Right lobe of liver (tissue), 6 donors: ENCODE measurements around the gene NLRP12. TPM values are rescaled to one million over a fixed set of nuclear protein-coding genes. Genes with fewer than 3 reads are reported as not detected.

Experiments
- ATAC-seq, 4 donors: fragments of 200-7000 bp; cut with Tn5 transposase; one replicate each; pipeline ENCODE4 v1.9.1; 2020; ENCODE audit warnings: mild to moderate bottlenecking in 4 of 4, moderate library complexity in 4 of 4
- DNase-seq, 3 donors: peaks; one replicate each; pipeline ENCODE4 v3.0.0-alpha.2; 2020
- H3K27ac ChIP-seq, 3 donors: fragments of 200-600 bp; one replicate each; pipeline ENCODE4 v1.8.0; 2022
- H3K27me3 ChIP-seq, 2 donors: fragments of 200-600 bp; one replicate each; pipeline ENCODE4 v1.8.0; 2022
- H3K36me3 ChIP-seq, 4 donors: fragments of 200-600 bp; sonication (generic) in 1 of 4; one replicate each; pipeline versions ENCODE4 v1.5.1 to v1.8.0; 2017 to 2022; ENCODE audit warnings: control low read depth in 1 of 4
- H3K4me1 ChIP-seq, 4 donors: fragments of 200-600 bp; sonication (generic) in 1 of 4; one replicate each; pipeline versions ENCODE4 v1.5.1 to v1.8.0; 2017 to 2022; ENCODE audit warnings: control low read depth in 1 of 4
- H3K4me3 ChIP-seq, 3 donors: fragments of 200-600 bp; one replicate each; pipeline ENCODE4 v1.8.0; 2022
- H3K9me3 ChIP-seq, 4 donors: fragments of 200-600 bp; sonication (generic) in 1 of 4; one replicate each; pipeline versions ENCODE4 v1.5.1 to v1.8.0; 2017 to 2022; ENCODE audit warnings: control low read depth in 1 of 4
- CTCF ChIP-seq, 4 donors: fragments of 200-600 bp in 3 of 4; fragments of 450-650 bp in 1 of 4; IDR thresholded peaks; one replicate each; pipeline versions ENCODE4 v1.5.1 to v1.8.0; 2016 to 2022; ENCODE audit warnings: antibody characterized with exemption in 4 of 4, mild to moderate bottlenecking in 2 of 4
- POLR2A ChIP-seq: fragments of 450-650 bp; IDR thresholded peaks from one replicate; pipeline ENCODE4 v1.6.1; 2017; ENCODE audit warnings: antibody characterized with exemption, mild to moderate bottlenecking
- WGBS: methylation state at CpG from one replicate; pipeline ENCODE4 v1.1.6; 2018; ENCODE audit warnings: low coverage, low lambda C conversion rate; ENCODE audit not compliant: insufficient coverage; ENCODE audit errors: missing lambda C conversion rate; 5-methylcytosine and 5-hydroxymethylcytosine counted together
- intact Hi-C, 2 donors: fragments of 100-400 bp; cut with DNase I; formaldehyde crosslinking; loops; one replicate each; pipeline versions ENCODE4 v1.11.2 to v1.14.1; 2022
- total RNA-seq, 6 experiments: library from RNA; depleted of rRNA in 2 of 6; stranded (reverse); fragments of >200 nt in 2 of 6; fragmentation: NEBNext Ultra II Directional in 3 of 6; extraction: Animal tissue kit (Norgen Biotek cat#: 25700) in 3 of 6; gene quantifications; one replicate each; pipeline versions ENCODE4 v1.1.0 to v1.2.4, GENCODE V29; 2016 to 2023
- donor health status: DM: no; HTN: yes; CAD: no.
- donor health status: DM: no; HTN: no; CAD: no.
- donor health status: DM: no; HTN: no; CAD: no.
- donor health status: DM: no; HTN: yes; CAD: no.
- donor health status: DM: no; HTN: yes; CAD: no.

The NLRP12 gene
- total RNA-seq, 6 experiments from 2014 or later = 0.20 to 0.56 (median 0.34) TPM

- intact Hi-C loops = no loop called here
- 6% methylated on average over 8 of the region's 10 CpGs for WGBS
- peak; percentile 100 for ATAC-seq
- peak; percentile 82 to 85 (median 84) for DNase-seq
- TF ChIP-seq POLR2A (no peak), CTCF (IDR thresholded peaks at IDR 0.05) (peak; percentile 97 to 100 (median 99))
- Histone ChIP-seq H3K4me1 (no peaks in the 10 kb centered on the region), H3K27me3 (no peaks in the 10 kb centered on the region), H3K36me3 (no peaks in the 10 kb centered on the region), H3K9me3 (no peaks in the 10 kb centered on the region), H3K27ac (no peak overlapping the region), H3K4me3 (no peak overlapping the region)
Measured at GRCh38 chr19:53792721-53793433, 31.2 kb downstream of the NLRP12 start.

GRCh38 chr19:53789708-53790678, 34.1 kb downstream of the NLRP12 start:
- 73% methylated on average over 14 of the region's 21 CpGs for WGBS
- DNase-seq (no peak), ATAC-seq (no peak)
- H3K9me3 ChIP-seq = no peaks in the 10 kb centered on the region
- H3K4me3 ChIP-seq = no peak overlapping the region
- no peaks in the 10 kb centered on the region for H3K36me3 ChIP-seq
- intact Hi-C loops = no loop called here
- no peak overlapping the region for H3K27ac ChIP-seq
- TF ChIP-seq CTCF (IDR thresholded peaks at IDR 0.05) = no peak
- TF ChIP-seq POLR2A = no peak
- no peaks in the 10 kb centered on the region for H3K27me3 ChIP-seq
- H3K4me1 ChIP-seq = no peaks in the 10 kb centered on the region

- Histone ChIP-seq H3K27ac (no peak overlapping the region), H3K36me3 (no peaks in the 10 kb centered on the region), H3K27me3 (no peaks in the 10 kb centered on the region), H3K4me1 (no peaks in the 10 kb centered on the region), H3K9me3 (no peaks in the 10 kb centered on the region), H3K4me3 (no peak overlapping the region)
- no peak for ATAC-seq
- 79% methylated on average over 15 of the region's 15 CpGs for WGBS
- intact Hi-C loops = no loop called here
- no peak for DNase-seq
- TF ChIP-seq CTCF (IDR thresholded peaks at IDR 0.05) = no peak
- no peak for TF ChIP-seq POLR2A
Measured at GRCh38 chr19:53787266-53787665, 36.8 kb downstream of the NLRP12 start.

DNA sequence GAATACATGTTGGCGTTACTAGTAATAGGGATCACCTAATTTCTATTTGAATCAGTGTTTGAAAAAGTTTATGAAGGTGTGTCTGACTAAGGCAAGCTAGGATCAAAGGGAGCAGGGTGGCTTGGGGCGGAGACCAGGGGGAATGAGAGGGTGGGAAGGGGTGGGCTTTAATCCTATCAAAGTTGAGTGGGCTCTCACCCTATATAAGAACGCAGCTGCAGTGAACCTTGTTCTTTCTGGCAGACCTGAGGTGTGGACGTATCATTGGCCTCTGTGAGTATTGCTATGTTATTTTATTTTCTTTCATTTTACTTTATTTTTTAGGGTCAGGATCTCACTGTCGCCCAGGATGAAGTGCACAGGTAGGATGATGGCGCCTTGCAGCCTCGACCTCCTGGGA, 37.4 kb downstream of the NLRP12 start:
- no peak for TF ChIP-seq CTCF (IDR thresholded peaks at IDR 0.05)
- TF ChIP-seq POLR2A = no peak
- intact Hi-C loops = no loop called here
- H3K4me1 ChIP-seq = no peaks in the 10 kb centered on the region
- H3K36me3 ChIP-seq = no peaks in the 10 kb centered on the region
- H3K4me3 ChIP-seq = no peak overlapping the region
- no peak for DNase-seq
- H3K9me3 ChIP-seq = no peaks in the 10 kb centered on the region
- no peak overlapping the region for H3K27ac ChIP-seq
- ATAC-seq = no peak
- H3K27me3 ChIP-seq = no peaks in the 10 kb centered on the region
- 91% methylated on average over 4 of the region's 7 CpGs for WGBS
